DOHH2 (cell line): ENCODE results near the gene OPRD1.

Experiments
- EZH2phosphoT487 ChIP-seq: fragments of 200-600 bp; sonication (generic); IDR thresholded peaks from 2 replicates; pipeline ENCODE4 v1.6.1; 2017; ENCODE audit warnings: borderline replicate concordance, mild to moderate bottlenecking, antibody characterized with exemption, low read length, moderate library complexity, mixed read lengths
- TF ChIP-seq, protein P1 (sequence below): fragments of 200-600 bp; sonication (generic); IDR thresholded peaks from one replicate; pipeline ENCODE4 v1.5.1; 2014; ENCODE audit warnings: antibody characterized with exemption, mild to moderate bottlenecking, low read depth, low read length; ENCODE audit not compliant: poor library complexity, severe bottlenecking

- TF ChIP-seq, protein P1, sequence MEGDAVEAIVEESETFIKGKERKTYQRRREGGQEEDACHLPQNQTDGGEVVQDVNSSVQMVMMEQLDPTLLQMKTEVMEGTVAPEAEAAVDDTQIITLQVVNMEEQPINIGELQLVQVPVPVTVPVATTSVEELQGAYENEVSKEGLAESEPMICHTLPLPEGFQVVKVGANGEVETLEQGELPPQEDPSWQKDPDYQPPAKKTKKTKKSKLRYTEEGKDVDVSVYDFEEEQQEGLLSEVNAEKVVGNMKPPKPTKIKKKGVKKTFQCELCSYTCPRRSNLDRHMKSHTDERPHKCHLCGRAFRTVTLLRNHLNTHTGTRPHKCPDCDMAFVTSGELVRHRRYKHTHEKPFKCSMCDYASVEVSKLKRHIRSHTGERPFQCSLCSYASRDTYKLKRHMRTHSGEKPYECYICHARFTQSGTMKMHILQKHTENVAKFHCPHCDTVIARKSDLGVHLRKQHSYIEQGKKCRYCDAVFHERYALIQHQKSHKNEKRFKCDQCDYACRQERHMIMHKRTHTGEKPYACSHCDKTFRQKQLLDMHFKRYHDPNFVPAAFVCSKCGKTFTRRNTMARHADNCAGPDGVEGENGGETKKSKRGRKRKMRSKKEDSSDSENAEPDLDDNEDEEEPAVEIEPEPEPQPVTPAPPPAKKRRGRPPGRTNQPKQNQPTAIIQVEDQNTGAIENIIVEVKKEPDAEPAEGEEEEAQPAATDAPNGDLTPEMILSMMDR: no peak
- TF ChIP-seq EZH2phosphoT487: no peak
Observed at GRCh38 chr1:28796352-28797211, 15.4 kb upstream of the OPRD1 start.
